NT2/D1 (cell line): ENCODE data around the gene RFTN1.

Experiments
- SUZ12 ChIP-seq: IDR thresholded peaks from 2 replicates; pipeline ENCODE4 v1.6.1; 2011; ENCODE audit not compliant: insufficient read length, insufficient read depth; ENCODE audit errors: extremely low read depth
- YY1 ChIP-seq: IDR thresholded peaks from 2 replicates; pipeline ENCODE4 v1.6.1; 2011; ENCODE audit not compliant: insufficient read length, insufficient read depth
- ZNF274 ChIP-seq: IDR thresholded peaks from 2 replicates; pipeline ENCODE4 v1.6.1; 2011; ENCODE audit warnings: mild to moderate bottlenecking, low read depth, low read length

DNA sequence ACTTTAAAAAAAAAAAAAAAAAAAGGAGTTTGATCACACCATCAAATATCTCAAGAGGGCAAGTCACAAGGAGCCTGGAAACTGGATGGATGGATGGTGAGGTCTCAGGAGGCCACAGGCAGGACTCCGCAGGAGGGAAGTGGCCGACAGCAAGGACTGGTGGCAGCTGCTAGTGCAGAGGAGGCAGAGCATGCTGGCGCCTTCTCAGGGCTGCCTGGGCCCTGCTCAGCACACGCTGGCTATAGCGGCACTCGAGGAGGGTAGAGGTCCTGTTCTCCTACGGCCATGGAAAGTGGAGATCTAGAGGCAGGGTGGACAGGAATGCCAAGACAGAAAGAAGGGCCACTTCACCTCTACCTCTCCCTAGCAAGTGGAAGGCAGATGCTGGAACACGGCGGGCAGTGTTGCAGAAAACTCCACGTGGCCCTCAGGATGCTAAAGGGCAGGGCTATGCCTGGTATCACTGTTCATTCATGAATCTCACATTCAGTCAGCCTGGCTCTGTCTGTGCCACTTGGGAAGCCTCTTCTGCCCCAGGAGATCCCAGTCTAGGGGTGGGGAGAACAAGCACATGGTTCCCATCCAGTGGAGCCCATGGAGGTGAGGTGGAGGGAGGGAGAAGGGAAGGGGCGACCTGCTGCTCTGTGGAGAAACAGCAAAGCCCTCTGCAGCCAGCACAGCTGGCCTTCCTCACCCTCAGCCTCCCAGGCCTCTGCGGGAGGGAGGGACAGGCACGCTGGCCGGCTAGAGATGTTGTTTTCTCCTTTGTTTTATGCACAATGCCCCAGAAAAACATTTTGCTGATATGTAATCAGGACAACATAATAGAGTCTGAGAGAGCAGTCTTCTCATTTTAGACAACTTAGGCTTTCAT is 177.5 kb downstream of the RFTN1 start:
- TF ChIP-seq YY1 (no peak), ZNF274 (no peak), SUZ12 (no peak)
